Stimulated activated naive CD8-positive, alpha-beta T cell treated with anti-CD3 and anti-CD28 coated beads, Interleukin-15, amount 100 ng/mL, for 72 hours (primary cell): Measurements from ENCODE around the gene SALL2.

Source experiments
- ATAC-seq: fragments of 150-1000 bp; cut with Tn5 transposase; 2 replicates; pipeline ENCODE4 v1.10.0; 2021; ENCODE audit warnings: mild to moderate bottlenecking, moderate library complexity
- DNase-seq, 2 donors: peaks; one replicate each; pipeline ENCODE4 v3.0.0; 2021 to 2022
- H3K27ac Mint-ChIP-seq, 2 donors: one replicate each; pipeline ENCODE4 v1.8.0; 2022; ENCODE audit warnings: mild to moderate bottlenecking in 2 of 2, mixed read lengths in 2 of 2, moderate library complexity in 2 of 2
- H3K27me3 Mint-ChIP-seq: one replicate; pipeline ENCODE4 v1.8.0; 2022; ENCODE audit warnings: mixed read lengths
- H3K4me1 Mint-ChIP-seq: one replicate; pipeline ENCODE4 v1.8.0; 2022; ENCODE audit warnings: mild to moderate bottlenecking, mixed read lengths
- H3K4me3 Mint-ChIP-seq, 2 donors: one replicate each; pipeline ENCODE4 v1.8.0; 2022; ENCODE audit warnings: mild to moderate bottlenecking in 2 of 2, mixed read lengths in 2 of 2, moderate library complexity in 1 of 2
- H3K9me3 Mint-ChIP-seq, 2 donors: one replicate each; pipeline ENCODE4 v1.8.0; 2022; ENCODE audit warnings: mixed read lengths in 2 of 2

SALL2 gene

GRCh38 chr14:21510735-21511657 is 15.2 kb downstream of the SALL2 start, which contains the start of gene METTL3:
METTL3 (minus strand) TSS chr14:21511340; CDS start chr14:21511223, 117 bp downstream.
- Mint-ChIP-seq H3K27ac (peak within 1 kb of the TSS; percentile 98), H3K4me3 (peak within 1 kb of the TSS; percentile 88 to 92), H3K27me3 (no peaks in the 10 kb centered on the region), H3K4me1 (peaks cover 43% of the 10 kb centered on the region), H3K9me3 (no peaks in the 10 kb centered on the region)
- DNase-seq (peak; percentile 88 to 94), ATAC-seq (peak; percentile 100)

GRCh38 chr14:21509432-21510143 is 16.6 kb downstream of the SALL2 start:
- Mint-ChIP-seq H3K9me3 (no peaks in the 10 kb centered on the region), H3K4me1 (peaks cover 57% of the 10 kb centered on the region), H3K4me3 (peak overlapping the region; percentile 88 to 92), H3K27me3 (no peaks in the 10 kb centered on the region), H3K27ac (peak overlapping the region; percentile 51 to 98)
- ATAC-seq, result no peak
- no peak for DNase-seq

GRCh38 chr14:21506557-21506956 is 19.6 kb downstream of the SALL2 start:
- DNase-seq, result no peak
- no peaks in the 10 kb centered on the region for H3K9me3 Mint-ChIP-seq
- H3K4me3 Mint-ChIP-seq, result no peak overlapping the region
- no peaks in the 10 kb centered on the region for H3K27me3 Mint-ChIP-seq
- ATAC-seq, result no peak
- peaks cover 72% of the 10 kb centered on the region for H3K4me1 Mint-ChIP-seq
- no peak overlapping the region for H3K27ac Mint-ChIP-seq

GRCh38 chr14:21505012-21505553 is 21.1 kb downstream of the SALL2 start:
- Mint-ChIP-seq H3K9me3 (no peaks in the 10 kb centered on the region), H3K27ac (peak overlapping the region; percentile 34 to 74), H3K4me1 (peaks cover 76% of the 10 kb centered on the region), H3K27me3 (no peaks in the 10 kb centered on the region), H3K4me3 (peak overlapping the region; percentile 55 to 67)
- DNase-seq, result no peak
- peak; percentile 79 for ATAC-seq

GRCh38 chr14:21503376-21503775 is 22.8 kb downstream of the SALL2 start:
- no peaks in the 10 kb centered on the region for H3K9me3 Mint-ChIP-seq
- peak overlapping the region in 1 of 2 donors; percentile 23 for H3K27ac Mint-ChIP-seq
- peaks cover 75% of the 10 kb centered on the region for H3K4me1 Mint-ChIP-seq
- no peaks in the 10 kb centered on the region for H3K27me3 Mint-ChIP-seq
- ATAC-seq, result no peak
- no peak overlapping the region for H3K4me3 Mint-ChIP-seq
- no peak for DNase-seq

GRCh38 chr14:21501568-21501967 is 24.6 kb downstream of the SALL2 start:
- no peak for DNase-seq
- Mint-ChIP-seq H3K9me3 (no peaks in the 10 kb centered on the region), H3K27me3 (no peaks in the 10 kb centered on the region), H3K4me3 (no peak overlapping the region), H3K4me1 (peaks cover 62% of the 10 kb centered on the region), H3K27ac (no peak overlapping the region)
- no peak for ATAC-seq

- H3K4me1 Mint-ChIP-seq, result peaks cover 42% of the 10 kb centered on the region
- DNase-seq, result peak in 1 of 2 donors; percentile 26
- H3K27me3 Mint-ChIP-seq, result no peaks in the 10 kb centered on the region
- peak; percentile 81 for ATAC-seq
- peak overlapping the region in 1 of 2 donors; percentile 13 for H3K4me3 Mint-ChIP-seq
- H3K9me3 Mint-ChIP-seq, result no peaks in the 10 kb centered on the region
- peak overlapping the region in 1 of 2 donors; percentile 82 for H3K27ac Mint-ChIP-seq
These were observed 27.3 kb downstream of the SALL2 start for GRCh38 chr14:21498540-21499526.

- Mint-ChIP-seq H3K4me3 (no peak overlapping the region), H3K4me1 (peaks cover 29% of the 10 kb centered on the region), H3K27ac (peak overlapping the region in 1 of 2 donors; percentile 38), H3K9me3 (no peaks in the 10 kb centered on the region), H3K27me3 (no peaks in the 10 kb centered on the region)
- no peak for DNase-seq
- no peak for ATAC-seq
These were observed 29.7 kb downstream of the SALL2 start for GRCh38 chr14:21496453-21496852.

GRCh38 chr14:21494902-21495762 is 31.0 kb downstream of the SALL2 start:
- no peaks in the 10 kb centered on the region for H3K27me3 Mint-ChIP-seq
- peak overlapping the region; percentile 83 to 96 for H3K27ac Mint-ChIP-seq
- peak; percentile 58 for ATAC-seq

GRCh38 chr14:21486640-21487087 is 39.5 kb downstream of the SALL2 start:
- Mint-ChIP-seq H3K27ac (no peak overlapping the region), H3K4me1 (no peaks in the 10 kb centered on the region), H3K27me3 (no peaks in the 10 kb centered on the region), H3K9me3 (no peaks in the 10 kb centered on the region), H3K4me3 (no peak overlapping the region)
- DNase-seq (no peak), ATAC-seq (no peak)

More at GRCh38 chr14:21494902-21495762, 31.0 kb downstream of the SALL2 start:
- H3K9me3 Mint-ChIP-seq, result no peaks in the 10 kb centered on the region
- H3K4me3 Mint-ChIP-seq, result no peak overlapping the region
- H3K4me1 Mint-ChIP-seq, result peaks cover 21% of the 10 kb centered on the region
- DNase-seq, result no peak

GRCh38 chr14:21476925-21477681 is 49.0 kb downstream of the SALL2 start, which contains the start of the genes RAB2B and TOX4:
RAB2B (minus strand) TSS chr14:21476959; CDS start chr14:21476872, 87 bp downstream.
TOX4 (plus strand) TSS chr14:21477195; CDS start chr14:21477279, 84 bp downstream.
- Mint-ChIP-seq H3K9me3 (no peaks in the 10 kb centered on the region), H3K4me3 (peak within 1 kb of the TSS; percentile 95 to 97), H3K27ac (peak within 1 kb of the TSS; percentile 98 to 99), H3K4me1 (peaks cover 25% of the 10 kb centered on the region), H3K27me3 (no peaks in the 10 kb centered on the region)
- DNase-seq, result peak; percentile 96 to 98
- peak; percentile 99 for ATAC-seq

GRCh38 chr14:21476523-21476924 is 49.6 kb downstream of the SALL2 start:
- Mint-ChIP-seq H3K9me3 (no peaks in the 10 kb centered on the region), H3K4me1 (peaks cover 27% of the 10 kb centered on the region), H3K27ac (peak overlapping the region; percentile 98 to 99), H3K27me3 (no peaks in the 10 kb centered on the region), H3K4me3 (peak overlapping the region; percentile 95 to 97)
- ATAC-seq (no peak), DNase-seq (no peak)
